GM11168 (cell line): Measurements from ENCODE around the gene ZNF69.
"Not testable (repeated sequence)": the region's sequence is repeated elsewhere in the genome, so short reads cannot be mapped to it uniquely, and the experiment has no call there.

Experiments
- in situ Hi-C: fragments of 300-500 bp; cut with MboI; formaldehyde crosslinking; loops from one replicate; pipeline ENCODE4 v1.12.0; 2022; ENCODE audit warnings: low sequenced_read_pairs; ENCODE audit not compliant: unreplicated experiment

Gene ZNF69

DNA sequence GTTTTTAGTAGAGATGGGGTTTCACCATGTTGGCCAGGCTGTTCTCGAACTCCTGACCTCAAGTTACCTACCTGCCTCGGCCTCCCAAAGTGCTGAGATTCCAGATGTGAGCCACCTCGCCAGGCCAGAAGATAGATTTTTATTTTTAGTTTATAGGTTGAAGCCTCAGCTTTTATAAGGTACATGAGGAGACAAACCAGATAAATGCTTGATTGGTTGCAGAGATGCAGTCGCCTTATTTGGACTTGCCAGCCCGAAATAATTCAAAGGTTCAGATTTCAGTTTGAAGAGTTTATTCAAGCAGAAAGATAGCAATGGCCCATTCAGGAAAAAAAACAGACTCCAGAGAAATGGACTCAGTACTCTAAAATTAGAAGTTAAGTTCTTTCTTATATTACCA lies 3.1 kb downstream of the ZNF69 start:
- in situ Hi-C loops = no loop called here

DNA sequence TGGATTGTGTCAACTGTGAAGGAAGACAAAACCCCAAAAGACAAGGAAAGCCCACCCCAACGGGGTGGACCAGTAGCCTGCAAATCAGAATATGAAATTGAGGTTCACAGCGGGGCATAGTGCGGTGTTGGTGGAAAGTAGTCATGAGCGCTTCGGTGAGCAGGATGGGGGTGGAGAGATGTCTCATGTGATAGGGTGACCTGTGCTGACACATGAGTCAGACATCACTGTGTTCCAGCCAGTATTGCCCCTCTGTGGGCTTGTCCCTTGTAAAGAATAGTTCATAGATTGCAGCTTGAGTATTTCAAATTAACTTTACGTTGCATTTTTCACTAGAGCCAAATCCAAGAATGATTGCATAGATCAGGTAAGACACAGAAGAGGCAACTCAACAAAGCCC lies 7.3 kb downstream of the ZNF69 start:
- in situ Hi-C loops = no loop called here

DNA sequence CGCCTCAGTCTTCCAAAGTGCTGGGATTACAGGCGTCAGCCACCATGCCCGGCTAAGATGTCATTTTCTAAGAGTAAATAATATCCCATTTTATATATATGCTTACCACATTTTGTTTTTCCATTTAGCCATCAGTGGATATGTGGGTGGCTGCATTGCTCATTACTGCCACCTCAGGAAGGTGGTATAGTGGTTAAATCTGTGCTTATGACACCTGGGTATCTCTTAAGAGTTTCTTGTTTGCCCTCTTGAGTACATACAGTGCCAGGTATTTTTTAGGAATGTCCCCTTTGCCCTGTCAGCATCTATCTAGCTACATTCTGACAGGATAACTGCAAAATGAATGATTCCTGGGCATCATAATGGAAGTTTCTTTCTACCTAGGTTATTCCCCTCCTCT lies 14.6 kb downstream of the ZNF69 start:
- in situ Hi-C loops = no loop called here

DNA sequence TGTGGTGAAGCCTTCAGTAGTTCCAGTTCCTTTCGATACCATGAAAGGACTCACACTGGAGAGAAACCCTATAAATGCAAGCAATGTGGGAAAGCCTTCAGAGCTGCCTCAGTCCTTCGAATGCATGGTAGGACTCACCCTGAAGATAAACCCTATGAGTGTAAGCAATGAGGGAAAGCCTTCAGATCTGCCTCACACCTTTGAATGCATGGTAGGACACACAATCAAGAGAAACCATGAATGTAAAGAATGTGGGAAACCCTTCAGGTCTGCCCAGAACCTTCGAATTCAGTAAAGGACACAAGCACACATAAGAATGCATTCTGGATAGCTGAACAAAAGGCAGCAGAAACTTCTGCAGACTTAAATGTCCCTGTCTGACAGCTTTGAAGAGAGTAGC lies 18.3 kb downstream of the ZNF69 start:
- in situ Hi-C loops = no loop called here

DNA sequence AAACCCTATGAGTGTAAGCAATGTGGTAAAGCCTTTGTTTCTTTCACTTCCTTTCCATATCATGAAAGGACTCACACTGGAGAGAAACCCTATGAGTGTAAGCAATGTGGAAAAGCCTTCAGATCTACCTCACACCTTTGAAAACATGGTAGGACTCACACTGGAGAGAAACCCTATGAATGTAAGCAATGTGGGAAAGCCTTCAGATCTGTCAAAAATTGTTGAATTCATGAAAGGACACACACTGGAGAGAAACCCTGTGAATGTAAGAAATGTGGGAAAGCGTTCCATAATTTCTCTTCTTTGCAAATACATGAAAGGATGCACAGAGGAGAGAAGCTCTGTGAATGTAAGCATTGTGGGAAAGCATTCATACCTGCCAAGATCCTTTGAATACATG lies 24.4 kb downstream of the ZNF69 start:
- in situ Hi-C loops = not testable (repeated sequence)

DNA sequence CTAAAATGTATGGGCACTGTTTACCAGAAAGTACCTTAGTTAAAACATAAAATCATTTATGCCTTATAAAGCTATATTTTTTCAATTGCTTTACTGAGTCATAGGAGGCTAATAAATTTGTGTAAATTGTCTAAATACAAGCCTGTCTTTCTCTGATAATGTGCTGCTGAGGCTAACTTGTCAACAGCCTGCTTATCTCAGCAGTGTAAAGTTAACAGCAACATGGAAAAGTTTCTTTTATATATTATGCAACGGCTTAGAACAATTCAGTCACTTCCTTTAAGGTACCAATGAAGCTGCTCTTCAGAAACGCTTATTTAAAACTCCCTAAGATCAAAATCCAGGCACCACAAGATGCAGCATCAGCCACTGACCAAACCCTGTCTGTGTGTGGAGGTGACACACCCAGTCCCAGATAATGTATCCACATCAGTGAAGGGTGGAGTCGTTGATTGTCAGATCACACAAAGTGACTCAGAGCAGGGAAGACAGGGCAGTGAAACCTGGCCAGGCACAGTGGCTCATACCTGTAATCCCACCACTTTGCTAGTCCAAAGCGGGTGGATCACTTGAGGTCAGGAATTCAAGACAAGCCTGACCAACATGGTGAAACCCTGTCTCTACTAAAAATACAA lies 27.0 kb downstream of the ZNF69 start:
- in situ Hi-C loops = not testable (repeated sequence)

DNA sequence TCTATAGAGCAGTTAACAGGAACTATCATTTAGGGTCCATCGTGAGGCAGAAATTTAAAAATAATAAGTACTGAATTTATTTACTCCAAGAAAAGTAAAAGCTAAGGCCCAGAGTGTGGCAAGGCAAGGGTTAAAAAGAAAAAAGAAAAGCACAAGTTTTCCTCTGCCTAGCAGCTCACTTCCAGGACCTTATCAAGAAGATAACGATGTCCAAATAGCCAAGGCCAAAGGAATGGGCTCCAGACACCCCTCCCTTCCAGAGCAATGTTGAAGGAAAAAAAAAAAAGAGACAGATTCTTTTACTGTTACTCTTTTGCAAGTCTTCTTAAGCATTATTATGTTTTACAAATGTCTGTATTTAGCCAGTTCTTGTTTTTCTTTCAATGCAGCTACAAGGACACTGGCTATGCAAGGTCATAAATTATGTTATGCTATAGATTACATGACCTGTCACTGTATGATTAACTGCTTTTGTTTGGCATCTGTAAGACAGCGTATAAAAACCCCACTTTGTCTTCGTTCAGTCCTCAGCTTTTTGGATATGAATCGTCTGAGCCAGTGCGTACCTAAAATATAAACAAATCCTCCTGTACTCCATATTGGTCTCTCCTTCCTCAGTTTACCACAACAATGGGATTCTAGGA lies 34.4 kb downstream of the ZNF69 start:
- in situ Hi-C loops = loop anchor here (10.0 kb wide), 1 partner anchor 223 kb away; the partner anchor contains the start of gene ZNF20

DNA sequence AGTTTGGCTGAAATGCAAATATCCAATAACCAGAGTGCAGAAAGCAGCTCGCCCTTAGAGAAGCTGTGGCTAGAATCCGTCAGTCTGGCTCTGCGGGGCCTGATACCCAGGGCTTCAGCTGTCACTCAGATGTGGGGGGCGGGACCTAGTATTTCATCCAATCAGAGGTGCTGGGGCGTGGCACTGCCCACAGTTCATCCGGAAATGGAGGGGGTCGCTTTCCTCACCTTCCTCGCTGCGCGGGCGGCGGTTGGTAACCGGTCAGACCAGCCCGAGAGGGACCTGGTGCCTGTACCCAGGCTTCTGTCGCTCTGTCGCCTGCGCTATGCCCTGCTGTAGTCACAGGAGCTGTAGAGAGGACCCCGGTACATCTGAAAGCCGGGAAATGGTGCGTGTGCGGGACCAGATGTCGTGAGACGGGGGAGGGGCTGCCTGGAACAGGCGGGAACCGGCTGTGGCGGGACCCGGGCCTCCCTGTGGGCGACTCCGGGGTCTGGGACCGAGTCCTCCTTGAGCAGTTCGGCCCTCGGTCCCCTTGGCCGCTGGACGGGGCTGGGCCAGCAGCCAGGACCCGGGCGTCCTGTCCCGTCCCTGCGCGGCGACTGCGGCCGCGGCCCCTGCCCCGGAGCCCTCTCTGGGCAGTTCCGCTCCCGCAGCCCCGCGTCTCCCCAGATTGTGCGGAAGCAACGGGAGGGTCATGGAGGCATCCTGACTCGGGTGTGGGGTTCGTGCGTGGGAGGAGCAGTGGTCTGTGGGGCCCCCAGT lies 37.5 kb downstream of the ZNF69 start, which contains the start of gene ZNF700:
Gene ZNF700 (plus strand): TSS at position 222 of the 765 bp plus-strand sequence. CDS start 104 bp downstream, at position 326.
- in situ Hi-C loops = loop anchor here (10.0 kb wide), 1 partner anchor 220 kb away; the partner anchor contains the start of gene ZNF20

DNA sequence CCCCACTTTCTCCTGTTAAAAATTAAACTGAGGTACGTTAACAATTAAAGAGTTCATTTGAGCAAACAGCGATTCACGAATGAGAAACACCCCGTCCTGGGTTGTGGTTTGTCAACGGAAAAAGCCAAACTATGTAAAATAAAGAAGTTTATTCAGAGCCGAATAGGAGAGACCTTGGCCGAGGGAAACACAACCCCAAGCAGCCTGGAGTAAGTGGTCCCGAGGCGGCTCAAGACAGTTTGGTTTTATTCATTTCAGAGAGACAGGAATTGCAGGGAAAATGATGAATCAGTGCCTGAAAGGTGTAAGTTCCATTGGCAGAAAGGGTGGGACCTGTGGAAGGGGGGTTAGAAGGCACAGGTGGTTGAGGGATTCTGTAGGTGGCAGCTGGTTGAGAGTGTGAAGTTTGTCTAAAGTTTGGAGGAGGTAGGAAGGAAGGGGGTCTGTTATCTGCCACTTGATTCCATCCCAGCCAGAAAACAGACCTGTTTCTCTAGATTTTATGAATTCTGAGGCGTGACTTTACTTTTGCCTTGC lies 38.1 kb downstream of the ZNF69 start:
- in situ Hi-C loops = loop anchor here (10.0 kb wide), 1 partner anchor 219 kb away; the partner anchor contains the start of gene ZNF20

DNA sequence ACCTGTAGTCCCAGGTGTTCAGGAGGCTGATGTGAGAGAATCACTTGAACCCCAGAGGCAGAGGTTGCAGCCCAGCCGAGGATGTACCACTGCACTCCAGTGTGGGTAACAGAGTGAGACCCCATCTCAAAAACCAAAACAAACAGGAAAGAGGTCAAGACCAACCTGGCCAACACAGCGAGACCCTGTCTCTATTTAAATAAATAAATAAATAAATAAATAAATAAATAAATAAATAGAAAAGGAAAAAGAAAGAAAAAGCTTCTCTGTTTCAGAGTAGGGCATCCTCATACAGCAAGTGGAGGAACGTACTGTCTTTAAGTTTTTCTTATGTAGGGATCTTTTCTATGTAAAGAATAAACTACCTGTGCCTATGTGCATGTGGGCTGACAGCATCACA lies 39.6 kb downstream of the ZNF69 start:
- in situ Hi-C loops = loop anchor here (10.0 kb wide), 1 partner anchor 218 kb away; the partner anchor contains the start of gene ZNF20

DNA sequence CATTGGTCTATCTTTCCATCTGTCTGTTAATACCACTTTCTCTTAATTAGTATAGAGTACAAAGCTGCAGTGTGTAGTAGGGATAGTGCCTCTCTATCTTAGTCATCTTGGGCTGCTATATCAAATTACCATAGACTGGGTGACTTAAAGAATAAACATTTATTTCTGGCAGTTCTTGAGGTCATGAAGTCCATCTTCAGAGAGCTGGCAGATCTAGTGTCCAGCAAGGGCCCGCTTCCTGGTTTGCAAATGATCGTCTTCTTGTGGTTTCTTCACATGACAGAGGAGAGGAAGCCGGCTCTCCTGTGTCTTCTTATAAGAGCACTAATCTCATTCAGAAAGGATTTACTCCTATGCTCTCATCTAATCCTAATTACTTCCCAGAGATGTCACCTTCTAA lies 43.5 kb downstream of the ZNF69 start:
- in situ Hi-C loops = no loop called here

DNA sequence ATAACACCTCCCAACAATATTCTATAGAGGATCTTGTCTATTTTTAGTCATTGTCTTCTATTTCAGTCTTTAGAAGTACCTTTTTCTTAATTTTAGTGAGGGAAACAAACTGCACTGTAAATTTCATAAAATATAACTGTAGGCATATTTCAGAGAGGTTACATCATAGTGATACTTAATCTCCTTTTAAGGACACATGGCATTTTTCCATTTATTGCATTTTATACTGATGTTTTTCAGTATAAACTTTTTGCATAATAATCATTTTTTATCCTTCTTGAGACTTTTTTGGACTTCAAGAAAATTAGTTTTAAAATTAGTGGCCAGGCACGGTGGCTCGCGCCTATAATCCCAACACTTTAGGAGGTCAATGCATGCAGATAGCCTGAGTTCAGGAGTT lies 43.9 kb downstream of the ZNF69 start:
- in situ Hi-C loops = no loop called here

DNA sequence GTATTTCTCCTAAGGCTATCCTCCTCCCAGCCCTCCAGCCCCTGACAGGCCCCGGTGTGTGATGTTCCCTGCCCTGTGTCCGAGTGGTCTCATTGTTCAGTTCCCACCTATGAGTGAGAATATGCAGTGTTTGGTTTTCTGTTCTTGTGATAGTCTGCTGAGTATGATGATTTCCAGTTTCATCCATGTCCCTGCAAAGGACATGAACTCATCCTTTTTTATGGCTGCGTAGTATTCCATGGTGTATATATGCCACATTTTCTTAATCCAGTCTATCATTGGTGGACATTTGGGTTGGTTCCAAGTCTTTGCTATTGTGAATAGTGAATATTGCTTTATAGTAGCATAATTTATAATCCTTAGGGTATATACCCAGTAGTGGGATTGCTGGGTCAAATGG lies 48.2 kb downstream of the ZNF69 start:
- in situ Hi-C loops = not testable (repeated sequence)

DNA sequence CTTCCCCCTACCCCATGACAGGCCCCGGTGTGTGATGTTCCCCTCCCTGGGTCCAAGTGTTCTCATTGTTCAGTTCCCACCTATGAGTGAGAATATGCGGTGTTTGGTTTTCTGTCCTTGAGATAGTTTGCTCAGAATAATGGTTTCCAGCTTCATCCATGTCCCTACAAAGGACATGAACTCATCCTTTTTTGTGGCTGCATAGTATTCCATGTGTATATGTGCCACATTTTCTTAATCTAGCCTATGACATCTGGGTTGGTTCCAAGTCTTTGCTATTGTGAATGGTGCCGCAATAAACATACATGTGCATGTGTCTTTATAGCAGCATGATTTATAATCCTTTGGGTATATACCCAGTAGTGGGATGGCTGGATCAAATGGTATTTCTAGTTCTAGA lies 50.8 kb downstream of the ZNF69 start:
- in situ Hi-C loops = not testable (repeated sequence)

DNA sequence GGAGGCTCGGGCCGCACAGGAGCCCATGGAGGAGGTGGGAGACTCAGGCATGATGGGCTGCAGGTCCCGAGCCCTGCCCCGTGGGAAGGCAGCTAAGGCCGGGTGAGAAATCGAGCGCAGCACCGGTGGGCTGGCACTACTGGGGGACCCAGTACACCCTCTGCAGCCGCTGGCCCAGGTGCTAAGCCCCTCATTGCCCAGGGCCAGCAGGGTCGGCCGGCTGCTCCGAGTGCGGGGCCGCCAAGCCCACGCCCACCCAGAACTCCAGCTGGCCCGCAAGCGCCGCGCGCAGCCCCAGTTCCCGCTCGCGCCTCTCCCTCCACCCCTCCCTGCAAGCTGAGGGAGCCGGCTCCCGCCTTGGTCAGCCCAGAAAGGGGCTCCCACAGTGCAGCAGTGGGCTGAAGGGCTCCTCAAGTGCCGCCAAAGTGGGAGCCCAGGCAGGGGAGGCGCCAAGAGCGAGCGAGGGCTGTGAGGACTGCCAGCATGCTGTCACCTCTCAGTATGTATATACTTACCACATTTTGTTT lies 53.8 kb downstream of the ZNF69 start:
- in situ Hi-C loops = not testable (repeated sequence)

DNA sequence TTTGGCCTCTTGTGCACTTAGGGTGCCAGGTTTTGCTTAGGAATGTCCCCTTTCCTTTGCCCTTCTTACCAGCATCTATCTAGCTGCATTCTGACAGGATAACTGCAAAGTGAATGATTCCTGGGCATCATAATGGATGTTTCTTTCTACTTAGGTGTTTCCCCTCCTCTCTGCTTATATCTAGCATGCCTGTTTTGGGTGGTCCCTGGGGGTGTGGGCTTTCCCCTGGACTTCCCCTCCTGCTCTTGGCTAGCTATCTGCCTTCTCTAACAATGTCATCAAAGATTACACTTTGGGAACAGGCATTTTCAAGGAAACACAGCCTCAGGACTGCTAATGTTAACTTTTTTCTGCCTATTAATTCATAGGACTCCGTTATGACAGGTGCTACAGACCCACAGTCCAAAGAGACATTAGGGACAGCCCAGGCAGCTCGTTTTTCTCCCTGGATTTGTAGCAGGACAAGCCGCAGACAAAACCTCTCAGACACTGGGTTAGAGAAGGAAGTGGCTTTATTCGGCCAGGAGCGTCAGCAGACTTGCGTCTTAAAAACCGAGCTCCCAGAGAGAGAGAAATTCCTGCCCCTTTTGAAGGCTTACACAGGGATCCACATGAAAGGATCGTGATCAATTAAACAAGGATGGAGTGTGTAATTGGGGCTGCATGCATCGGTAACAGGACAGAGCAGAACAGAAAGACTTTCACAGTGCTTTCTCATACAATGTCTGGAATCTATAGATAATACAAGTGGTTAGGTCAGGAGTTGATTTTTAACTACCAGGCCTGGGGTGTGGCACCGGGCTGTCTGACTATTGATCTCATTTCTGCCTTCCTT lies 54.6 kb downstream of the ZNF69 start:
- in situ Hi-C loops = no loop called here

DNA sequence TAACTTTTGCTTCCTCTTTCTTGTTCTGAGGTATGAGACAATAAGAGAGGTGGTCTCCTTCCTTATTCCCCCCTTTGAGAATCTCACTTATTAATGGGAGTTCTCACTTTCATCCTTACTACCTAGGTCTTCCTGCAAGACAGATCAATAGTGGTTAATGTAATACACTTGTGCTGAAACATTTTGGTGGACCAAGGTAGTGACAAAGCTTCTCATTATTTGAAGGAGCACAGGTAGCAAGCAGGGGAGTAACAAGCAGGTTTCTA lies 55.2 kb downstream of the ZNF69 start:
- in situ Hi-C loops = no loop called here

DNA sequence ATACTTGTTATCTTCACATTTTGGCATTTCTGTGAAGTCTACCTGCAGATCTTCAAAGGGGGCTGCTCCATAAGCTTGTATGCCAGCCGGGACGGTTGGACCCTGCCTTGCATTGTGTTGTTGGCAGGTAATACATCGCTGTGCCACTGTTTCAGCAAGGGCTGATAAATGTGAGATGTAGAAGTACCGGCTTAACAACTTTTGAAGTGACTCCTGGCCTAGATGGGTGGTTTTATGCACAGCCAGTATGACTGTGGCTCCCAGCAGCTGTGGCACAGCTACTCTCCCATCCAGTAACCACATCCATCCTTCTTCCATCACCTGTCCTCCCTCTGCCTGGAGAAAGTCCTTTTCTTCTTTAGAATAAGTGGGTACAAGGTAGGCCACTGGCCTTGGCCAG lies 57.1 kb downstream of the ZNF69 start:
- in situ Hi-C loops = no loop called here

DNA sequence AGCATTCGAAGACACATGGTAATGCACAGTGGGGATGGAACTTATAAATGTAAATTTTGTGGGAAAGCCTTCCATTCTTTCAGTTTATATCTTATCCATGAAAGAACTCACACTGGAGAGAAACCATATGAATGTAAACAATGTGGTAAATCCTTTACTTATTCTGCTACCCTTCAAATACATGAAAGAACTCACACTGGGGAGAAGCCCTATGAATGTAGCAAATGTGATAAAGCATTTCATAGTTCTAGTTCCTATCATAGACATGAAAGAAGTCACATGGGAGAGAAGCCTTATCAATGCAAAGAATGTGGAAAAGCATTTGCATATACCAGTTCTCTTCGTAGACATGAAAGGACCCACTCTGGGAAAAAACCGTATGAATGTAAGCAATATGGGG lies 61.1 kb downstream of the ZNF69 start:
- in situ Hi-C loops = no loop called here

DNA sequence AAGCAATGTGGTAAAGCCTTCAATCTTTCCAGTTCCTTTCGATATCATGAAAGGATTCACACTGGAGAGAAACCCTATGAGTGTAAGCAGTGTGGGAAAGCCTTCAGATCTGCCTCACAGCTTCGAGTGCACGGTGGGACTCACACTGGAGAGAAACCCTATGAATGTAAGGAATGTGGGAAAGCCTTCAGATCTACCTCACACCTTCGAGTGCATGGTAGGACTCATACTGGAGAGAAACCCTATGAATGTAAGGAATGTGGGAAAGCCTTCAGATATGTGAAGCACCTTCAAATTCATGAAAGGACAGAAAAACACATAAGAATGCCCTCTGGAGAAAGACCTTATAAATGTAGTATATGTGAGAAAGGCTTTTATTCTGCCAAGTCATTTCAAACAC lies 61.6 kb downstream of the ZNF69 start:
- in situ Hi-C loops = no loop called here
